Measurements from ENCODE around the gene TELO2. TPM values are rescaled to one million over a fixed set of nuclear protein-coding genes. Genes with fewer than 3 reads are reported as not detected.

The TELO2 gene
- total RNA-seq, 4 donors from 2014 or later, result 12.7 to 38.5 (median 22.2) TPM

GRCh38 chr16:1526608-1527555, 33.7 kb downstream of the TELO2 start:
- DNase-seq (ENCODE audit: low spot score) (no peak), ATAC-seq (ENCODE audit: low FRiP score) (no peak)
- no peak for TF ChIP-seq CTCF (IDR thresholded peaks at IDR 0.05)

GRCh38 chr16:1527836-1528811, 35.0 kb downstream of the TELO2 start:
- TF ChIP-seq CTCF (IDR thresholded peaks at IDR 0.05), result no peak
- DNase-seq (ENCODE audit: low spot score) (no peak), ATAC-seq (ENCODE audit: low FRiP score) (no peak)

GRCh38 chr16:1528921-1529537, 35.9 kb downstream of the TELO2 start:
- DNase-seq (ENCODE audit: low spot score) (no peak), ATAC-seq (ENCODE audit: low FRiP score) (no peak)
- no peak for TF ChIP-seq CTCF (IDR thresholded peaks at IDR 0.05)

GRCh38 chr16:1530349-1530882, 37.3 kb downstream of the TELO2 start:
- no peak for TF ChIP-seq CTCF (IDR thresholded peaks at IDR 0.05)
- ATAC-seq (ENCODE audit: low FRiP score), result no peak

GRCh38 chr16:1530883-1531637, 37.9 kb downstream of the TELO2 start:
- DNase-seq (ENCODE audit: low spot score) (no peak), ATAC-seq (ENCODE audit: low FRiP score) (no peak)
- TF ChIP-seq CTCF (IDR thresholded peaks at IDR 0.05), result no peak

More at GRCh38 chr16:1530349-1530882, 37.3 kb downstream of the TELO2 start:
- no peak for DNase-seq (ENCODE audit: low spot score)

GRCh38 chr16:1531638-1531910, 38.4 kb downstream of the TELO2 start:
- ATAC-seq (ENCODE audit: low FRiP score) (no peak), DNase-seq (ENCODE audit: low spot score) (no peak)
- TF ChIP-seq CTCF (IDR thresholded peaks at IDR 0.05), result no peak

Data from omental fat pad (tissue), 4 donors.